CD14-positive monocyte (primary cell): Measurements from ENCODE around the gene TRPM4. TPM values are rescaled to one million over a fixed set of nuclear protein-coding genes. Genes with fewer than 3 reads are reported as not detected.

Experiments
- DNase-seq, 3 donors: peaks; one replicate each; pipeline ENCODE4 v3.0.0-alpha.2; 2011 to 2022
- H2AFZ ChIP-seq: 2 replicates; pipeline ENCODE4 v1.6.0; 2012; ENCODE audit warnings: mild to moderate bottlenecking, low read depth, low read length, inconsistent platforms; ENCODE audit not compliant: insufficient read depth, poor library complexity, severe bottlenecking
- H3K27ac ChIP-seq, 2 donors: 1 replicate in 1 of 2; 2 replicates in 1 of 2; pipeline ENCODE4 v1.5.1; 2012 to 2013; ENCODE audit warnings: low read length in 2 of 2, control low read depth in 1 of 2, inconsistent platforms in 1 of 2, low read depth in 1 of 2, mild to moderate bottlenecking in 1 of 2
- H3K27me3 ChIP-seq, 2 donors: one replicate each; pipeline versions ENCODE4 v1.6.0 to v1.6.1; 2011 to 2013; ENCODE audit warnings: low read length in 2 of 2; ENCODE audit not compliant: control insufficient read depth in 2 of 2, insufficient read depth in 2 of 2
- H3K36me3 ChIP-seq, 2 donors: replicated peaks in 1 of 2; 1 replicate in 1 of 2; 2 replicates in 1 of 2; pipeline versions ENCODE4 v1.5.1 to v1.6.1; 2012 to 2013; ENCODE audit warnings: low read length in 2 of 2, control low read depth in 1 of 2, inconsistent platforms in 1 of 2, mild to moderate bottlenecking in 1 of 2; ENCODE audit not compliant: insufficient read depth in 2 of 2, control insufficient read depth in 1 of 2
- H3K4me1 ChIP-seq, 2 donors: 1 replicate in 1 of 2; 2 replicates in 1 of 2; pipeline versions ENCODE4 v1.5.1 to v1.6.1; 2012 to 2013; ENCODE audit warnings: low read length in 2 of 2, control low read depth in 1 of 2, inconsistent platforms in 1 of 2, mild to moderate bottlenecking in 1 of 2, moderate library complexity in 1 of 2; ENCODE audit not compliant: insufficient read depth in 2 of 2, control insufficient read depth in 1 of 2
- H3K4me2 ChIP-seq: replicated peaks from 2 replicates; pipeline ENCODE3; 2012; ENCODE audit warnings: low read length, moderate library complexity, mild to moderate bottlenecking; ENCODE audit not compliant: poor library complexity, severe bottlenecking; ENCODE audit errors: extremely low read depth
- H3K4me3 ChIP-seq, 3 experiments: fragments of 200-600 bp in 1 of 3; sonication (generic) in 1 of 3; replicated peaks in 1 of 3; 1 replicate in 2 of 3; 2 replicates in 1 of 3; pipeline ENCODE4 v1.5.1; 2011 to 2013; ENCODE audit warnings: low read length in 3 of 3, mild to moderate bottlenecking in 3 of 3, control low read depth in 2 of 3, low read depth in 2 of 3, inconsistent platforms in 1 of 3, moderate library complexity in 1 of 3
- H3K79me2 ChIP-seq: 2 replicates; pipeline ENCODE4 v1.6.0; 2012; ENCODE audit warnings: mild to moderate bottlenecking, control low read depth, inconsistent platforms, low read length, moderate library complexity; ENCODE audit not compliant: insufficient read depth
- H3K9ac ChIP-seq: 2 replicates; pipeline ENCODE4 v1.6.0; 2017; ENCODE audit warnings: low read length, mild to moderate bottlenecking; ENCODE audit not compliant: insufficient read depth, poor library complexity, severe bottlenecking
- H3K9me3 ChIP-seq, 2 donors: replicated peaks in 1 of 2; 1 replicate in 1 of 2; 2 replicates in 1 of 2; pipeline versions ENCODE4 v1.5.1 to v1.6.1; 2012 to 2013; ENCODE audit warnings: low read length in 2 of 2, control low read depth in 1 of 2; ENCODE audit not compliant: control insufficient read depth in 1 of 2, insufficient read depth in 1 of 2
- H4K20me1 ChIP-seq: 2 replicates; pipeline ENCODE4 v1.6.0; 2012; ENCODE audit warnings: mild to moderate bottlenecking, low read length, control low read depth, moderate library complexity; ENCODE audit not compliant: insufficient read depth
- H3K27ac Mint-ChIP-seq, 7 donors: one replicate each; pipeline ENCODE4 v1.8.0; 2020; ENCODE audit warnings: mild to moderate bottlenecking in 7 of 7, mixed read lengths in 7 of 7, moderate library complexity in 6 of 7, inconsistent platforms in 2 of 7
- H3K27me3 Mint-ChIP-seq, 3 donors: one replicate each; pipeline ENCODE4 v1.8.0; 2021 to 2022; ENCODE audit warnings: low read depth in 3 of 3, mild to moderate bottlenecking in 3 of 3, mixed read lengths in 3 of 3, moderate library complexity in 3 of 3, inconsistent platforms in 1 of 3
- H3K36me3 Mint-ChIP-seq, 2 donors: one replicate each; pipeline ENCODE4 v1.8.0; 2020; ENCODE audit warnings: mixed read lengths in 2 of 2, inconsistent platforms in 1 of 2, mild to moderate bottlenecking in 1 of 2
- H3K4me1 Mint-ChIP-seq: one replicate; pipeline ENCODE4 v1.8.0; 2020; ENCODE audit warnings: mild to moderate bottlenecking, mixed read lengths
- H3K4me3 Mint-ChIP-seq, 2 donors: one replicate each; pipeline ENCODE4 v1.8.0; 2020; ENCODE audit warnings: mild to moderate bottlenecking in 2 of 2, mixed read lengths in 2 of 2, moderate library complexity in 1 of 2
- H3K9me3 Mint-ChIP-seq, 7 donors: one replicate each; pipeline ENCODE4 v1.8.0; 2020 to 2022; ENCODE audit warnings: mixed read lengths in 7 of 7, mild to moderate bottlenecking in 6 of 7, moderate library complexity in 6 of 7, inconsistent platforms in 2 of 7
- WGBS: methylation state at CpG from one replicate; pipeline ENCODE4 v1.1.5; 2013; ENCODE audit warnings: missing lambda C conversion rate; ENCODE audit not compliant: insufficient coverage; 5-methylcytosine and 5-hydroxymethylcytosine counted together
- intact Hi-C, 2 donors: fragments of 100-400 bp; cut with micrococcal nuclease; formaldehyde crosslinking; loops; one replicate each; pipeline versions ENCODE4 v1.15.0 to v1.15.1; 2023
- polyA plus RNA-seq, 3 donors: library from polyadenylated mRNA; depleted of rRNA in 1 of 3; unstranded in 2 of 3; stranded (reverse) in 1 of 3; fragments of 300-500 nt in 2 of 3; fragments of >200 nt in 1 of 3; fragmentation: Illumina TruSeq in 2 of 3; gene quantifications; 1 replicate in 2 of 3; 2 replicates in 1 of 3; pipeline ENCODE4 v1.2.3, GENCODE V29; 2012 to 2021
- TF ChIP-seq, protein P1 (sequence below): fragments of 200-600 bp; IDR thresholded peaks from one replicate; pipeline ENCODE4 v1.8.0; 2022; ENCODE audit warnings: antibody characterized with exemption, mild to moderate bottlenecking

TRPM4 gene
- polyA plus RNA-seq, 3 donors = 6.0 to 6.9 (median 6.6) TPM

DNA sequence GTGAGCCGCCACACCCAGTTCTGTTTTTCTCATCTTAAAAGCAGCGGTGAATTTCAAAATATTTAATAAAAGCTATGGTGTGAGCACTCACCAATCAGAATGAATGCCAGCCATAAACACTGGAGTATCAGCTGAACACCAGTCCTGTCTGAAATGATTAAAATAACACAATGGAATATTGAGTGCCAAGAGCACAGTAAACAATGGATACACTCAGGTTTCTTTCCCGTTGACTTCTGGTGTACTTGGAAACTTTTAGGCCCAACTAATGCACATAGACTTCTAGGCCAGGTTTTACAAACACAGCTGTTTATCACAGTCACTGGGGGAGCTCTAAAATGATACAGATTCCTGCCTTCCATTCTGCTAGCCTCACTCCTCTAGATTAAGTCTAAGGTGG is 99.1 kb downstream of the TRPM4 start:
- no peak overlapping the region for H3K27ac ChIP-seq
- Mint-ChIP-seq H3K27ac (no peak overlapping the region), H3K9me3 (peaks cover 14 to 28% (median 20%) of the 10 kb centered on the region in 7 donors), H3K4me3 (no peak overlapping the region), H3K4me1 (no peaks in the 10 kb centered on the region), H3K36me3 (no peaks in the 10 kb centered on the region), H3K27me3 (peaks cover 4 to 11% (median 10%) of the 10 kb centered on the region in 3 donors)
- no peak overlapping the region for H3K4me2 ChIP-seq
- no peaks in the 10 kb centered on the region for H4K20me1 ChIP-seq
- no peak overlapping the region for H3K4me3 ChIP-seq
- WGBS = 80% methylated on average over 2 of the region's 3 CpGs
- TF ChIP-seq, protein P1, sequence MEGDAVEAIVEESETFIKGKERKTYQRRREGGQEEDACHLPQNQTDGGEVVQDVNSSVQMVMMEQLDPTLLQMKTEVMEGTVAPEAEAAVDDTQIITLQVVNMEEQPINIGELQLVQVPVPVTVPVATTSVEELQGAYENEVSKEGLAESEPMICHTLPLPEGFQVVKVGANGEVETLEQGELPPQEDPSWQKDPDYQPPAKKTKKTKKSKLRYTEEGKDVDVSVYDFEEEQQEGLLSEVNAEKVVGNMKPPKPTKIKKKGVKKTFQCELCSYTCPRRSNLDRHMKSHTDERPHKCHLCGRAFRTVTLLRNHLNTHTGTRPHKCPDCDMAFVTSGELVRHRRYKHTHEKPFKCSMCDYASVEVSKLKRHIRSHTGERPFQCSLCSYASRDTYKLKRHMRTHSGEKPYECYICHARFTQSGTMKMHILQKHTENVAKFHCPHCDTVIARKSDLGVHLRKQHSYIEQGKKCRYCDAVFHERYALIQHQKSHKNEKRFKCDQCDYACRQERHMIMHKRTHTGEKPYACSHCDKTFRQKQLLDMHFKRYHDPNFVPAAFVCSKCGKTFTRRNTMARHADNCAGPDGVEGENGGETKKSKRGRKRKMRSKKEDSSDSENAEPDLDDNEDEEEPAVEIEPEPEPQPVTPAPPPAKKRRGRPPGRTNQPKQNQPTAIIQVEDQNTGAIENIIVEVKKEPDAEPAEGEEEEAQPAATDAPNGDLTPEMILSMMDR = no peak
- H3K4me1 ChIP-seq = no peaks in the 10 kb centered on the region
- peaks cover 12 to 14% of the 10 kb centered on the region in 2 donors for H3K9me3 ChIP-seq
- no peaks in the 10 kb centered on the region for H3K79me2 ChIP-seq
- no peaks in the 10 kb centered on the region for H3K36me3 ChIP-seq
- H3K27me3 ChIP-seq = no peaks in the 10 kb centered on the region
- H2AFZ ChIP-seq = no peak overlapping the region
- intact Hi-C loops = no loop called here
- DNase-seq = no peak
- no peak overlapping the region for H3K9ac ChIP-seq

Other genes starting within 250 kb of the TRPM4 start
- under 1 TPM in 1 of 3 donors, not detected in 2; 0.38 TPM for gene DHDH, start 224.1 kb upstream of the TRPM4 start, polyA plus RNA-seq
- gene BAX, start 202.9 kb upstream of the TRPM4 start, polyA plus RNA-seq = 100 to 1,000 TPM in 1 of 3 donors, 10 to 100 TPM in 2; 69.2 to 135 (median 80.5) TPM
- gene FTL, start 192.5 kb upstream of the TRPM4 start, polyA plus RNA-seq = over 10,000 TPM in 2 of 3 donors, 1,000 to 10,000 TPM in 1; 4,468 to 26,681 (median 23,650) TPM
- gene GYS1, start 164.5 kb upstream of the TRPM4 start, polyA plus RNA-seq = 10 to 100 TPM; 13.3 to 26.0 (median 21.3) TPM
- gene RUVBL2, start 163.9 kb upstream of the TRPM4 start, polyA plus RNA-seq = 10 to 100 TPM; 40.1 to 44.4 (median 41.9) TPM
- gene LHB, start 140.7 kb upstream of the TRPM4 start, polyA plus RNA-seq = under 1 TPM in 1 of 3 donors, not detected in 2; 0.48 TPM
- not detected for gene CGB3, start 133.5 kb upstream of the TRPM4 start, polyA plus RNA-seq
- gene CGB2, start 125.9 kb upstream of the TRPM4 start, polyA plus RNA-seq = not detected
- gene CGB1, start 120.9 kb upstream of the TRPM4 start, polyA plus RNA-seq = not detected
- gene CGB5, start 113.9 kb upstream of the TRPM4 start, polyA plus RNA-seq = not detected
- not detected for gene CGB8, start 108.7 kb upstream of the TRPM4 start, polyA plus RNA-seq
- not detected for gene CGB7, start 100.0 kb upstream of the TRPM4 start, polyA plus RNA-seq
- gene NTF4, start 93.0 kb upstream of the TRPM4 start, polyA plus RNA-seq = not detected
- gene KCNA7, start 85.1 kb upstream of the TRPM4 start, polyA plus RNA-seq = not detected
- gene SNRNP70, start 72.3 kb upstream of the TRPM4 start, polyA plus RNA-seq = 100 to 1,000 TPM in 1 of 3 donors, 10 to 100 TPM in 2; 27.4 to 360 (median 40.4) TPM
- 1 to 10 TPM; 4.1 to 9.2 (median 4.2) TPM for gene LIN7B, start 43.4 kb upstream of the TRPM4 start, polyA plus RNA-seq
- under 1 TPM; 0.60 to 0.76 (median 0.66) TPM for gene C19orf73, start 38.6 kb upstream of the TRPM4 start, polyA plus RNA-seq
- under 1 TPM in 1 of 3 donors, not detected in 2; 0.43 TPM for gene PPFIA3, start 38.2 kb upstream of the TRPM4 start, polyA plus RNA-seq
- gene HRC, start 2.4 kb upstream of the TRPM4 start, polyA plus RNA-seq = not detected
- 1 to 10 TPM in 1 of 3 donors, under 1 TPM in 2; 0.21 to 1.5 (median 0.55) TPM for gene SLC6A16, start 167.4 kb downstream of the TRPM4 start, polyA plus RNA-seq
- gene CD37, start 177.6 kb downstream of the TRPM4 start, polyA plus RNA-seq = 100 to 1,000 TPM; 147 to 380 (median 194) TPM
- gene TEAD2, start 204.6 kb downstream of the TRPM4 start, polyA plus RNA-seq = not detected
- not detected for gene DKKL1, start 206.1 kb downstream of the TRPM4 start, polyA plus RNA-seq
- not detected for gene KASH5, start 230.5 kb downstream of the TRPM4 start, polyA plus RNA-seq